Measurements from ENCODE around the gene PAF1. TPM values are rescaled to one million over a fixed set of nuclear protein-coding genes. Genes with fewer than 3 reads are reported as not detected.

Gene PAF1
- total and polyA plus RNA-seq, 2 of the 13 experiments (the other 11 are each of a cell fraction or from before 2014, with no cell fraction given): 30.2 to 31.1 TPM

DNA sequence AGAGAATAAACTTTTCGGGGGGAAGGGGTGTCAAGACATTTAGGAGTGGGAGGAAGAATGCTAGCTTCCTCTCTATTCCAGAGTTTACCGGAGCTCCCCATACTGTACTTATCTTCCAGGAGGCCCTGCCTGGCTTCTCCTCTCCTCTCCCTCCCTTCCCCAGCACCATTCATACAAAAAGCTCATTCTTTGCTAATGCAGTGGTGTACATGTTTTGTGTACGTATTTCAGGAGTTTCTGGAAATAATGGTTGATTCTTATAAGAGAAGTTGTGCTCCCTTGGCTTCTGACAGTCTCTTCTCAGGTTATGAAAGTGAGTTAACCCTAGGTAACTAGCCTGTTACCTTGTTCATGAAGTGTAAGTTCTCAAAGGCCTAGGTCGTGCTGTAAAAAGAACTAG is 41.6 kb downstream of the PAF1 start:
- H3K4me1 ChIP-seq (ENCODE audit: insufficient read depth, low read length): peaks cover 22% of the 10 kb centered on the region
- H3K36me3 ChIP-seq (replicated peaks in 1 of 2; ENCODE audit: control insufficient read depth in 1 of 2, insufficient read depth in 2 of 2, low read length in 2 of 2): peaks cover 6 to 53% of the 10 kb centered on the region in 2 experiments
- no peak overlapping the region for H3K4me3 ChIP-seq (replicated peaks in 1 of 3; ENCODE audit: insufficient read depth in 1 of 3, low read depth in 2 of 3, low read length in 3 of 3)
- in situ Hi-C loops (cut with HindIII; ENCODE audit: extremely low pct_ligation_motif_present, low pct_unique_long_range_greater_than_20kb): no loop called here
- no peak overlapping the region for H3K9ac ChIP-seq (ENCODE audit: insufficient read depth, low read depth, low read length)
- no peak for DNase-seq (ENCODE audit: low spot score)
- no peak for TF ChIP-seq NFYB (CRISPR knock-in tag; IDR thresholded peaks at IDR 0.05)
- no peak for TF ChIP-seq POLR2AphosphoS5 (IDR thresholded peaks at IDR 0.05; ENCODE audit: low read depth, low read length)
- TF ChIP-seq ZNF343 (CRISPR knock-in tag; IDR thresholded peaks at IDR 0.05): no peak
- no peak for TF ChIP-seq ZSCAN29 (CRISPR knock-in tag; conservative IDR thresholded peaks at IDR 0.05)
- BruUV-seq (replicated peaks): no TSS peak
- no peak for ATAC-seq
- no peak overlapping the region for H3K4me2 ChIP-seq (ENCODE audit: low read depth, low read length)
- FAIRE-seq: no peak
- no peak overlapping the region for H2AFZ ChIP-seq (ENCODE audit: low read length)
- no peaks in the 10 kb centered on the region; the same call in none of the 2 replicates for H4K20me1 ChIP-seq (ENCODE audit: insufficient read depth, low read length)
- no peak overlapping the region for H3K27ac ChIP-seq (ENCODE audit: extremely low read length, insufficient read depth, low read length)
- no peaks in the 10 kb centered on the region for H3K9me3 ChIP-seq (ENCODE audit: low read length)
- 95% methylated on average over 4 of the region's 4 CpGs for WGBS (ENCODE audit: low lambda C conversion rate)
- H3K27me3 ChIP-seq (ENCODE audit: control insufficient read depth in 1 of 2, insufficient read depth in 2 of 2, low read length in 2 of 2): no peaks in the 10 kb centered on the region
- peaks cover 25% of the 10 kb centered on the region for H3K79me2 ChIP-seq (ENCODE audit: insufficient read depth, low read length)
- ChIA-PET CTCF (ENCODE audit: low intra/inter-chr PET ratio, low total read pairs) (no interaction called here), POLR2A (interaction anchor here (1.6 kb wide), 1 partner anchor 42 kb away, joined by 3 read pairs; the partner anchor contains the start of genes MED29 and PAF1)
- intact Hi-C loops (cut with micrococcal nuclease; ENCODE audit: unreplicated experiment): no loop called here

DNA sequence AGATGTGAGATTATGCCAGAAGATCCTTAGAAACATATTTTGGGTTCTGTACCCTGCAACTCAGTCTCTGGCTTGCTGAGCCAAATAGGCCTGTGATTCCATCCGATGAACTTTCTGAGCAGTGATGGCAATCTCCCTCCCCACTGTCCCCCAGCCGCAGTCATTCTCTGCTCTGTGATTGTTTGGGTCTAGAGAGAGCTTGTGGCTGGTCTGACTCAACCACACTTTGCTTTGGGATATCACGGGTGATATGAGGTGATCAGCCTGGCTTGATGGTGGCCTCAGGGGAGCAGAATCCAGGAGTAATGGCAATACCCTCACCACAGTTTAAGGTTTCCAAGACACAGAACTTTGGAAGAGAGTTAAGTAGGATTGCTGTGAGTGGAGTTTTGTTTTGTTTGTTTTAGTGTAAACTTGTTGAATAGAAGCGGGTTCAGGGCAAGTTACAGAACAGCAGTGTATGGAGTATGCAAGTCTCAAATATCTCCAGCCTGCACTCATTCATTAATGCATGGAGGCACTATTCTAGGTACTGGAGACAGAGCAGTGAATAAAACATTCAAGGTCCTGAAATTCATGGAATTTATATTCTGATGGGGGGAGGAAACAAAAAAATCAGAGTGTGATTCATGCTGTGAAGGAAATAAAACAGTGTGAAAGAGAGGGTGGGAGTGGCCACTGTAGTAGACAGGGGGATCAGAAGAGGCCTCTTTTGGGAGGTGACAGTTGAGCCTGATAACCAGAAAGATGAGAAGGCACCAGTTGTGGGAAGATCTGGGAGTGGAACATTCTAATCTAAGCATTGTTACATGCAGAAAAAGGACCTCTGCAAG is 43.4 kb downstream of the PAF1 start:
- peaks cover 41% of the 10 kb centered on the region for H3K79me2 ChIP-seq (ENCODE audit: insufficient read depth, low read length)
- no peak for TF ChIP-seq PHF21A (CRISPR knock-in tag; IDR thresholded peaks at IDR 0.05)
- no peak for TF ChIP-seq ZBTB8A (CRISPR knock-in tag; IDR thresholded peaks at IDR 0.05; ENCODE audit: borderline replicate concordance, low read depth)
- no peak for TF ChIP-seq RBM22 (optimal IDR thresholded peaks at IDR 0.05; ENCODE audit: low read length)
- TF ChIP-seq, protein P1, sequence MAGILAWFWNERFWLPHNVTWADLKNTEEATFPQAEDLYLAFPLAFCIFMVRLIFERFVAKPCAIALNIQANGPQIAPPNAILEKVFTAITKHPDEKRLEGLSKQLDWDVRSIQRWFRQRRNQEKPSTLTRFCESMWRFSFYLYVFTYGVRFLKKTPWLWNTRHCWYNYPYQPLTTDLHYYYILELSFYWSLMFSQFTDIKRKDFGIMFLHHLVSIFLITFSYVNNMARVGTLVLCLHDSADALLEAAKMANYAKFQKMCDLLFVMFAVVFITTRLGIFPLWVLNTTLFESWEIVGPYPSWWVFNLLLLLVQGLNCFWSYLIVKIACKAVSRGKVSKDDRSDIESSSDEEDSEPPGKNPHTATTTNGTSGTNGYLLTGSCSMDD (CRISPR knock-in tag; IDR thresholded peaks at IDR 0.05): no peak
- no peak for TF ChIP-seq ZNF460 (CRISPR knock-in tag; IDR thresholded peaks at IDR 0.05; ENCODE audit: borderline replicate concordance)
- TF ChIP-seq, protein P2, sequence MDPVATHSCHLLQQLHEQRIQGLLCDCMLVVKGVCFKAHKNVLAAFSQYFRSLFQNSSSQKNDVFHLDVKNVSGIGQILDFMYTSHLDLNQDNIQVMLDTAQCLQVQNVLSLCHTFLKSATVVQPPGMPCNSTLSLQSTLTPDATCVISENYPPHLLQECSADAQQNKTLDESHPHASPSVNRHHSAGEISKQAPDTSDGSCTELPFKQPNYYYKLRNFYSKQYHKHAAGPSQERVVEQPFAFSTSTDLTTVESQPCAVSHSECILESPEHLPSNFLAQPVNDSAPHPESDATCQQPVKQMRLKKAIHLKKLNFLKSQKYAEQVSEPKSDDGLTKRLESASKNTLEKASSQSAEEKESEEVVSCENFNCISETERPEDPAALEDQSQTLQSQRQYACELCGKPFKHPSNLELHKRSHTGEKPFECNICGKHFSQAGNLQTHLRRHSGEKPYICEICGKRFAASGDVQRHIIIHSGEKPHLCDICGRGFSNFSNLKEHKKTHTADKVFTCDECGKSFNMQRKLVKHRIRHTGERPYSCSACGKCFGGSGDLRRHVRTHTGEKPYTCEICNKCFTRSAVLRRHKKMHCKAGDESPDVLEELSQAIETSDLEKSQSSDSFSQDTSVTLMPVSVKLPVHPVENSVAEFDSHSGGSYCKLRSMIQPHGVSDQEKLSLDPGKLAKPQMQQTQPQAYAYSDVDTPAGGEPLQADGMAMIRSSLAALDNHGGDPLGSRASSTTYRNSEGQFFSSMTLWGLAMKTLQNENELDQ (CRISPR knock-in tag; IDR thresholded peaks at IDR 0.05; ENCODE audit: borderline replicate concordance): no peak
- no peak for TF ChIP-seq FOXP1 (IDR thresholded peaks at IDR 0.05)
- no peak for TF ChIP-seq FOXP1 (CRISPR knock-in tag; IDR thresholded peaks at IDR 0.05)
- in situ Hi-C loops (cut with HindIII; ENCODE audit: extremely low pct_ligation_motif_present, low pct_unique_long_range_greater_than_20kb) (no loop called here), intact Hi-C loops (cut with micrococcal nuclease; ENCODE audit: unreplicated experiment) (no loop called here)
- no peak overlapping the region for H2AFZ ChIP-seq (ENCODE audit: low read length)
- ChIA-PET POLR2A (interaction anchor here (0.8 to 1.2 kb wide), 2 partner anchors 54 to 88 kb away, joined by 3 read pairs; partner anchors contain the start of gene RPS16), CTCF (ENCODE audit: low intra/inter-chr PET ratio, low total read pairs) (no interaction called here)
- no peaks in the 10 kb centered on the region for H3K27me3 ChIP-seq (ENCODE audit: control insufficient read depth in 1 of 2, insufficient read depth in 2 of 2, low read length in 2 of 2)
- no peak overlapping the region for H3K4me3 ChIP-seq (replicated peaks in 1 of 3; ENCODE audit: insufficient read depth in 1 of 3, low read depth in 2 of 3, low read length in 3 of 3)
- H3K4me2 ChIP-seq (ENCODE audit: low read depth, low read length): no peak overlapping the region
- WGBS (ENCODE audit: low lambda C conversion rate): 97% methylated on average over 4 of the region's 4 CpGs
- no peak for FAIRE-seq
- no peaks in the 10 kb centered on the region for H3K9me3 ChIP-seq (ENCODE audit: low read length)
- no peak for ATAC-seq
- DNase-seq (ENCODE audit: low spot score): no peak
- peaks cover 36% of the 10 kb centered on the region for H3K4me1 ChIP-seq (ENCODE audit: insufficient read depth, low read length)
- BruUV-seq (replicated peaks): no TSS peak
- H3K36me3 ChIP-seq (replicated peaks in 1 of 2; ENCODE audit: control insufficient read depth in 1 of 2, insufficient read depth in 2 of 2, low read length in 2 of 2): peaks cover 3 to 46% of the 10 kb centered on the region in 2 experiments; a peak in 4 of 5 replicates
- no peak overlapping the region for H3K9ac ChIP-seq (ENCODE audit: insufficient read depth, low read depth, low read length)
- no peak overlapping the region for H3K27ac ChIP-seq (ENCODE audit: extremely low read length, insufficient read depth, low read length)
- H4K20me1 ChIP-seq (ENCODE audit: insufficient read depth, low read length): no peaks in the 10 kb centered on the region; the same call in none of the 2 replicates

Measured in HepG2 (cell line).